Keratinocyte (primary cell): ENCODE data around the gene IKZF5.

Experiments used
- CTCF ChIP-seq, 3 experiments: IDR thresholded peaks in 1 of 3; conservative IDR thresholded peaks in 1 of 3; optimal IDR thresholded peaks in 1 of 3; 2 replicates in 2 of 3; 3 replicates in 1 of 3; pipeline versions ENCODE3 to v1.5.1; 2011; ENCODE audit warnings: low read length in 3 of 3, mild to moderate bottlenecking in 3 of 3, moderate library complexity in 2 of 3, control low read depth in 1 of 3, inconsistent platforms in 1 of 3; ENCODE audit not compliant: insufficient read depth in 2 of 3; ENCODE audit errors: extremely low read depth in 1 of 3
- EZH2 ChIP-seq: IDR thresholded peaks from one replicate; pipeline ENCODE4 v1.6.1; 2012; ENCODE audit warnings: inconsistent platforms, mild to moderate bottlenecking, low read length, moderate library complexity

GRCh38 chr10:123017421-123018165, 9.0 kb upstream of the IKZF5 start:
- TF ChIP-seq CTCF (optimal IDR thresholded peaks at IDR 0.05 in 1 of 3, IDR thresholded peaks at IDR 0.05 in 1 of 3, conservative IDR thresholded peaks at IDR 0.05 in 1 of 3; ENCODE audit: extremely low read depth in 1 of 3, insufficient read depth in 2 of 3, low read length in 3 of 3) (no peak), EZH2 (no peak)
